ENCODE results near the gene PUM2.
"Not testable (repeated sequence)": the region's sequence is repeated elsewhere in the genome, so short reads cannot be mapped to it uniquely, and the experiment has no call there.

DNA sequence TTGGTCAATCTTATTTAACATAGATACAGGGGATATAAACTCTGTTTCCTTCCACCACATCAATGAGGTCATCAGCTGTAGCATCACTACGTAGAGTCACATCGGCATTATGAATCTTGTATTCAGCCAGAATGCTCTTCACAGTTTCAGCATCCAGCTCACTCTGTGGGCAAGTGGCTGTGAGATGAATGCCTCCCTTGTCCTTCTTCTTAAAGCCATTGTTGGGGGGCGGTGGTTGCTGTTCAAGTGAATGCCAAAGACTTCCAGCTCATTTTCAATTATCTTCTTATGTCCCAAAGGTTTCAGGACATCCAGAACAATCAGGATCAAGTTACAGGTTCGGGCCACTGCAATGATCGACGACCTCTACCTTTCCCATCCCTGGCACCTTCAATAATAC lies 110.4 kb downstream of the PUM2 start:
- TF ChIP-seq POLR2A (IDR thresholded peaks at IDR 0.05; ENCODE audit: low read length); GATA1 (IDR thresholded peaks at IDR 0.05; ENCODE audit: low read depth, low read length): not testable (repeated sequence)

All from erythroblast (primary cell).